Hypothalamus (tissue), 51 donors: ENCODE results near the gene PRKAG2.
"Not testable (repeated sequence)": the region's sequence is repeated elsewhere in the genome, so short reads cannot be mapped to it uniquely, and the experiment has no call there.

ENCODE experiments used
- DNase-seq, 51 donors: peaks; one replicate each; lab custom pipeline; 2025; lab: John Stamatoyannopoulos, UW

PRKAG2 gene

GRCh38 chr7:151556592-151556991, 320.3 kb downstream of the PRKAG2 start:
- DNase-seq = no peak

- DNase-seq = no peak
Observed at GRCh38 chr7:151553356-151553755, 323.6 kb downstream of the PRKAG2 start.

- peak in 10 of 51 donors; percentile 6 to 47 (median 22) for DNase-seq
Observed at GRCh38 chr7:151552352-151553028, 324.4 kb downstream of the PRKAG2 start.

GRCh38 chr7:151551820-151552219, 325.1 kb downstream of the PRKAG2 start:
- no peak for DNase-seq

GRCh38 chr7:151550656-151551286, 326.1 kb downstream of the PRKAG2 start:
- no peak for DNase-seq

- DNase-seq = no peak
Observed at GRCh38 chr7:151549644-151550043, 327.3 kb downstream of the PRKAG2 start.

- DNase-seq = no peak
Observed at GRCh38 chr7:151549083-151549482, 327.8 kb downstream of the PRKAG2 start.

- no peak for DNase-seq
Observed at GRCh38 chr7:151544183-151544582, 332.7 kb downstream of the PRKAG2 start.

- no peak for DNase-seq
Observed at GRCh38 chr7:151542606-151543130, 334.2 kb downstream of the PRKAG2 start.

GRCh38 chr7:151541709-151542499, 335.0 kb downstream of the PRKAG2 start:
- no peak for DNase-seq

GRCh38 chr7:151540146-151540545, 336.8 kb downstream of the PRKAG2 start:
- no peak for DNase-seq

- DNase-seq = peak in 41 of 51 donors; percentile 14 to 80 (median 46)
Observed at GRCh38 chr7:151539088-151539671, 337.7 kb downstream of the PRKAG2 start.

- peak in 20 of 51 donors; percentile 5 to 68 (median 40) for DNase-seq
Observed at GRCh38 chr7:151537818-151538561, 338.9 kb downstream of the PRKAG2 start.

- not testable (repeated sequence) for DNase-seq
Observed at GRCh38 chr7:151536178-151536577, 340.7 kb downstream of the PRKAG2 start.

- DNase-seq = no peak
Observed at GRCh38 chr7:151529842-151530241, 347.1 kb downstream of the PRKAG2 start.

- DNase-seq = no peak
Observed at GRCh38 chr7:151524845-151525244, 352.1 kb downstream of the PRKAG2 start.

- no peak for DNase-seq
Observed at GRCh38 chr7:151524331-151524730, 352.6 kb downstream of the PRKAG2 start.

GRCh38 chr7:151520419-151521261, 356.3 kb downstream of the PRKAG2 start:
- DNase-seq = peak in 31 of 51 donors; percentile 19 to 76 (median 43)

- peak; percentile 61 to 98 (median 96) for DNase-seq
Observed at GRCh38 chr7:151519765-151520418, 357.0 kb downstream of the PRKAG2 start, which contains the start of gene RHEB. Gene RHEB, minus strand, starts transcription at chr7:151519895. Its CDS starts 384 bp downstream, at chr7:151519511.
